ENCODE measurements around the gene TMEM163. TPM values are rescaled to one million over a fixed set of nuclear protein-coding genes. Genes with fewer than 3 reads are reported as not detected.

The TMEM163 gene
- total RNA-seq, 1 experiment from 2014 or later, result 0.94 TPM

GRCh38 chr2:134713606-134714005, 5.2 kb downstream of the TMEM163 start:
- no peak overlapping the region for H3K27ac Mint-ChIP-seq
- H3K9me3 Mint-ChIP-seq, result no peaks in the 10 kb centered on the region
- peaks cover 40% of the 10 kb centered on the region for H3K27me3 Mint-ChIP-seq (ENCODE audit: low read depth)
- no peak for ATAC-seq
- TF ChIP-seq ZNF396 (CRISPR knock-in tag; IDR thresholded peaks at IDR 0.05; ENCODE audit: borderline replicate concordance) (no peak), IRF2 (CRISPR knock-in tag; IDR thresholded peaks at IDR 0.05; ENCODE audit: borderline replicate concordance, low read depth) (no peak), TP53 (CRISPR knock-in tag; IDR thresholded peaks at IDR 0.05) (no peak), OVOL2 (CRISPR knock-in tag; IDR thresholded peaks at IDR 0.05; ENCODE audit: borderline replicate concordance) (no peak), MYBL2 (CRISPR knock-in tag; IDR thresholded peaks at IDR 0.05) (no peak), ZNF219 (CRISPR knock-in tag; IDR thresholded peaks at IDR 0.05; ENCODE audit: borderline replicate concordance) (no peak), ZMAT4 (CRISPR knock-in tag; IDR thresholded peaks at IDR 0.05) (no peak), ZBTB21 (CRISPR knock-in tag; IDR thresholded peaks at IDR 0.05; ENCODE audit: borderline replicate concordance) (no peak), ZNF423 (CRISPR knock-in tag; IDR thresholded peaks at IDR 0.05) (no peak), ZNF232 (CRISPR knock-in tag; IDR thresholded peaks at IDR 0.05) (no peak), EMX1 (CRISPR knock-in tag; IDR thresholded peaks at IDR 0.05) (no peak), CBFB (CRISPR knock-in tag; IDR thresholded peaks at IDR 0.05; ENCODE audit: low read depth) (no peak)
- TF ChIP-seq, protein P1, sequence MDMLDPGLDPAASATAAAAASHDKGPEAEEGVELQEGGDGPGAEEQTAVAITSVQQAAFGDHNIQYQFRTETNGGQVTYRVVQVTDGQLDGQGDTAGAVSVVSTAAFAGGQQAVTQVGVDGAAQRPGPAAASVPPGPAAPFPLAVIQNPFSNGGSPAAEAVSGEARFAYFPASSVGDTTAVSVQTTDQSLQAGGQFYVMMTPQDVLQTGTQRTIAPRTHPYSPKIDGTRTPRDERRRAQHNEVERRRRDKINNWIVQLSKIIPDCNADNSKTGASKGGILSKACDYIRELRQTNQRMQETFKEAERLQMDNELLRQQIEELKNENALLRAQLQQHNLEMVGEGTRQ (CRISPR knock-in tag; IDR thresholded peaks at IDR 0.05), result no peak
- TF ChIP-seq, protein P2, sequence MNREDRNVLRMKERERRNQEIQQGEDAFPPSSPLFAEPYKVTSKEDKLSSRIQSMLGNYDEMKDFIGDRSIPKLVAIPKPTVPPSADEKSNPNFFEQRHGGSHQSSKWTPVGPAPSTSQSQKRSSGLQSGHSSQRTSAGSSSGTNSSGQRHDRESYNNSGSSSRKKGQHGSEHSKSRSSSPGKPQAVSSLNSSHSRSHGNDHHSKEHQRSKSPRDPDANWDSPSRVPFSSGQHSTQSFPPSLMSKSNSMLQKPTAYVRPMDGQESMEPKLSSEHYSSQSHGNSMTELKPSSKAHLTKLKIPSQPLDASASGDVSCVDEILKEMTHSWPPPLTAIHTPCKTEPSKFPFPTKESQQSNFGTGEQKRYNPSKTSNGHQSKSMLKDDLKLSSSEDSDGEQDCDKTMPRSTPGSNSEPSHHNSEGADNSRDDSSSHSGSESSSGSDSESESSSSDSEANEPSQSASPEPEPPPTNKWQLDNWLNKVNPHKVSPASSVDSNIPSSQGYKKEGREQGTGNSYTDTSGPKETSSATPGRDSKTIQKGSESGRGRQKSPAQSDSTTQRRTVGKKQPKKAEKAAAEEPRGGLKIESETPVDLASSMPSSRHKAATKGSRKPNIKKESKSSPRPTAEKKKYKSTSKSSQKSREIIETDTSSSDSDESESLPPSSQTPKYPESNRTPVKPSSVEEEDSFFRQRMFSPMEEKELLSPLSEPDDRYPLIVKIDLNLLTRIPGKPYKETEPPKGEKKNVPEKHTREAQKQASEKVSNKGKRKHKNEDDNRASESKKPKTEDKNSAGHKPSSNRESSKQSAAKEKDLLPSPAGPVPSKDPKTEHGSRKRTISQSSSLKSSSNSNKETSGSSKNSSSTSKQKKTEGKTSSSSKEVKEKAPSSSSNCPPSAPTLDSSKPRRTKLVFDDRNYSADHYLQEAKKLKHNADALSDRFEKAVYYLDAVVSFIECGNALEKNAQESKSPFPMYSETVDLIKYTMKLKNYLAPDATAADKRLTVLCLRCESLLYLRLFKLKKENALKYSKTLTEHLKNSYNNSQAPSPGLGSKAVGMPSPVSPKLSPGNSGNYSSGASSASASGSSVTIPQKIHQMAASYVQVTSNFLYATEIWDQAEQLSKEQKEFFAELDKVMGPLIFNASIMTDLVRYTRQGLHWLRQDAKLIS (CRISPR knock-in tag; IDR thresholded peaks at IDR 0.05; ENCODE audit: borderline replicate concordance), result no peak
- TF ChIP-seq, protein P3, sequence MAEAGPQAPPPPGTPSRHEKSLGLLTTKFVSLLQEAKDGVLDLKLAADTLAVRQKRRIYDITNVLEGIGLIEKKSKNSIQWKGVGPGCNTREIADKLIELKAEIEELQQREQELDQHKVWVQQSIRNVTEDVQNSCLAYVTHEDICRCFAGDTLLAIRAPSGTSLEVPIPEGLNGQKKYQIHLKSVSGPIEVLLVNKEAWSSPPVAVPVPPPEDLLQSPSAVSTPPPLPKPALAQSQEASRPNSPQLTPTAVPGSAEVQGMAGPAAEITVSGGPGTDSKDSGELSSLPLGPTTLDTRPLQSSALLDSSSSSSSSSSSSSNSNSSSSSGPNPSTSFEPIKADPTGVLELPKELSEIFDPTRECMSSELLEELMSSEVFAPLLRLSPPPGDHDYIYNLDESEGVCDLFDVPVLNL (CRISPR knock-in tag; IDR thresholded peaks at IDR 0.05; ENCODE audit: borderline replicate concordance, low read depth), result no peak
- ChIA-PET CTCF (no interaction called here), POLR2A (no interaction called here)
- no peak for DNase-seq (ENCODE audit: low spot score)
- H3K36me3 Mint-ChIP-seq, result no peaks in the 10 kb centered on the region
- no peak overlapping the region for H3K4me3 Mint-ChIP-seq
- H3K4me1 Mint-ChIP-seq, result peaks cover 33% of the 10 kb centered on the region

DNA sequence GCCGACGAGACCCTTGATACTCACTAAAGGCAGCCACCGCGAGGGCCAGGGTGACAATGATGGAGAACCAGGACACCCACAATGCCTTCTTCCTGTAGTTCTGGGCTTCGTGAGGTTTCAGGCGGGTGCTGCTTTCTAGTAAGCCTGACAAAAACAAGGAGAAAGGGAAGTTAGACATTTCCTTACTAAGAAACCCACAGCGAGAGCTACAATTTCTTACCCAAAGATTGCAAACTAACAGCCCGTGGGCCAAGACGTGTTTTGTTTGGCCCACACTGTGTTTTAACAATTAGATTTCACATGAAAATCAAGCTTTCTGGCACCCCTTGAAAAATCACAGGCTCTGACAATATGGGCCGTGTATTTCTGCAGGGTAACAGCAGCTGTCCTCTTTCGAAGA, 5.6 kb downstream of the TMEM163 start:
- Mint-ChIP-seq H3K4me1 (peaks cover 33% of the 10 kb centered on the region), H3K27ac (no peak overlapping the region), H3K9me3 (no peaks in the 10 kb centered on the region), H3K4me3 (no peak overlapping the region), H3K36me3 (no peaks in the 10 kb centered on the region), H3K27me3 (ENCODE audit: low read depth) (peaks cover 38% of the 10 kb centered on the region)
- ATAC-seq (no peak), DNase-seq (ENCODE audit: low spot score) (no peak)
- no peak for TF ChIP-seq CBFB (CRISPR knock-in tag; IDR thresholded peaks at IDR 0.05; ENCODE audit: low read depth)
- no peak for TF ChIP-seq NR2C2 (CRISPR knock-in tag; IDR thresholded peaks at IDR 0.05)
- TF ChIP-seq USF1 (CRISPR knock-in tag; IDR thresholded peaks at IDR 0.05), result no peak
- no peak for TF ChIP-seq RORB (CRISPR knock-in tag; IDR thresholded peaks at IDR 0.05)
- TF ChIP-seq FOXK1 (CRISPR knock-in tag; IDR thresholded peaks at IDR 0.05), result no peak
- TF ChIP-seq, protein P4, sequence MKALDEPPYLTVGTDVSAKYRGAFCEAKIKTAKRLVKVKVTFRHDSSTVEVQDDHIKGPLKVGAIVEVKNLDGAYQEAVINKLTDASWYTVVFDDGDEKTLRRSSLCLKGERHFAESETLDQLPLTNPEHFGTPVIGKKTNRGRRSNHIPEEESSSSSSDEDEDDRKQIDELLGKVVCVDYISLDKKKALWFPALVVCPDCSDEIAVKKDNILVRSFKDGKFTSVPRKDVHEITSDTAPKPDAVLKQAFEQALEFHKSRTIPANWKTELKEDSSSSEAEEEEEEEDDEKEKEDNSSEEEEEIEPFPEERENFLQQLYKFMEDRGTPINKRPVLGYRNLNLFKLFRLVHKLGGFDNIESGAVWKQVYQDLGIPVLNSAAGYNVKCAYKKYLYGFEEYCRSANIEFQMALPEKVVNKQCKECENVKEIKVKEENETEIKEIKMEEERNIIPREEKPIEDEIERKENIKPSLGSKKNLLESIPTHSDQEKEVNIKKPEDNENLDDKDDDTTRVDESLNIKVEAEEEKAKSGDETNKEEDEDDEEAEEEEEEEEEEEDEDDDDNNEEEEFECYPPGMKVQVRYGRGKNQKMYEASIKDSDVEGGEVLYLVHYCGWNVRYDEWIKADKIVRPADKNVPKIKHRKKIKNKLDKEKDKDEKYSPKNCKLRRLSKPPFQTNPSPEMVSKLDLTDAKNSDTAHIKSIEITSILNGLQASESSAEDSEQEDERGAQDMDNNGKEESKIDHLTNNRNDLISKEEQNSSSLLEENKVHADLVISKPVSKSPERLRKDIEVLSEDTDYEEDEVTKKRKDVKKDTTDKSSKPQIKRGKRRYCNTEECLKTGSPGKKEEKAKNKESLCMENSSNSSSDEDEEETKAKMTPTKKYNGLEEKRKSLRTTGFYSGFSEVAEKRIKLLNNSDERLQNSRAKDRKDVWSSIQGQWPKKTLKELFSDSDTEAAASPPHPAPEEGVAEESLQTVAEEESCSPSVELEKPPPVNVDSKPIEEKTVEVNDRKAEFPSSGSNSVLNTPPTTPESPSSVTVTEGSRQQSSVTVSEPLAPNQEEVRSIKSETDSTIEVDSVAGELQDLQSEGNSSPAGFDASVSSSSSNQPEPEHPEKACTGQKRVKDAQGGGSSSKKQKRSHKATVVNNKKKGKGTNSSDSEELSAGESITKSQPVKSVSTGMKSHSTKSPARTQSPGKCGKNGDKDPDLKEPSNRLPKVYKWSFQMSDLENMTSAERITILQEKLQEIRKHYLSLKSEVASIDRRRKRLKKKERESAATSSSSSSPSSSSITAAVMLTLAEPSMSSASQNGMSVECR (CRISPR knock-in tag; IDR thresholded peaks at IDR 0.05; ENCODE audit: borderline replicate concordance), result no peak
- no peak for TF ChIP-seq KAT7 (CRISPR knock-in tag; IDR thresholded peaks at IDR 0.05; ENCODE audit: borderline replicate concordance)
- CTCF ChIA-PET, result no interaction called here
- POLR2A ChIA-PET, result interaction anchor here (0.6 kb wide), 1 partner anchor 44 kb away, joined by 14 read pairs; no protein-coding TSS in a partner anchor

Measured in WTC11 (cell line).